ENCODE data around the gene HBD. TPM values are rescaled to one million over a fixed set of nuclear protein-coding genes. Genes with fewer than 3 reads are reported as not detected.

Gene HBD
- total RNA-seq, 1 donor from 2014 or later: not detected

GRCh38 chr11:5196731-5197130 is 37.6 kb downstream of the HBD start:
- Mint-ChIP-seq H3K27ac (ENCODE audit: unreplicated experiment) (no peak overlapping the region), H3K9me3 (ENCODE audit: unreplicated experiment) (no peaks in the 10 kb centered on the region), H3K4me1 (ENCODE audit: unreplicated experiment) (no peaks in the 10 kb centered on the region), H3K4me3 (ENCODE audit: unreplicated experiment) (no peak overlapping the region), H3K27me3 (ENCODE audit: unreplicated experiment) (peaks cover 6% of the 10 kb centered on the region), H3K36me3 (ENCODE audit: unreplicated experiment) (no peaks in the 10 kb centered on the region)
- no peak for DNase-seq (ENCODE audit: extremely low spot score, unreplicated experiment)
- no peak for TF ChIP-seq CTCF (IDR thresholded peaks at IDR 0.05)

DNA sequence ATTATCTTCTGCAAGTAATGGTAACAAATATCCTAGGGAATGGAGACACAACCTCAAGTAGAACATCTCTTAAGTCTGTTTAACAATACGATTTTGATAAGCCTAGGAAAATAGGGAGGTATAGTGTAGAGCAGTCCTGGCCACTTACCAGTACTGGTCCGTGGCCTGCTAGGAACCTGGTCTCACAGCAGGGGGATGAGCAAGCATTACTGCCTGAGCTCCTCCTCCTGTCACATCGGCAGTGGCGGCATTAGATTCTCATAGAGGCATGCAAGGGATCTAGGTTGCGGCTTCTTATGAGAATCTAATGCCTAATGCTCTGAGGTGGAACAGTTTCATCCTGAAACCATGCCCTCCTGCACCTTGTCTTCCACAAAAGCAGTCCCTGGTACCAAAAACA is 38.2 kb downstream of the HBD start:
- peaks cover 4% of the 10 kb centered on the region for H3K27me3 Mint-ChIP-seq (ENCODE audit: unreplicated experiment)
- no peak for TF ChIP-seq CTCF (IDR thresholded peaks at IDR 0.05)
- no peak overlapping the region for H3K4me3 Mint-ChIP-seq (ENCODE audit: unreplicated experiment)
- DNase-seq (ENCODE audit: extremely low spot score, unreplicated experiment): no peak
- no peaks in the 10 kb centered on the region for H3K9me3 Mint-ChIP-seq (ENCODE audit: unreplicated experiment)
- no peaks in the 10 kb centered on the region for H3K4me1 Mint-ChIP-seq (ENCODE audit: unreplicated experiment)
- H3K36me3 Mint-ChIP-seq (ENCODE audit: unreplicated experiment): no peaks in the 10 kb centered on the region
- H3K27ac Mint-ChIP-seq (ENCODE audit: unreplicated experiment): no peak overlapping the region

DNA sequence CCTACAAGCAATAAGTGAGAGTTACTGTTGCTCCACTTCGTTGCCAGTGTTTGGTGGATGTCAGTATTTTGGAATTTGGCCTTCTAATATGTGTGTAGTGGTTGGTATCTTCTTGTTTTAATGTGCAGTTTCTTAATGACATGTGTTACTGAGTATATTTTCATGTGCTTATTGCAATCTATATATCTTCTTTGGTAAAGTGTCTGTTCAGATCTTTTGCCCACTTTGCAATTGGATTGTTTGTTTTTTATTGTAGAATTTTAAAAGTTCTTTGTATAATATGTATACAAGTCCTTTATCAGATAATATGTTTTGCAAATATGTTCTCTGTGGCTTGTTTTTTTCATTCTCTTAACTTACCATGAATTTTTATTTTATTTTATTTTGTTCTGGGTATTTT is 41.5 kb downstream of the HBD start:
- H3K27me3 Mint-ChIP-seq (ENCODE audit: unreplicated experiment): no peaks in the 10 kb centered on the region
- H3K4me3 Mint-ChIP-seq (ENCODE audit: unreplicated experiment): no peak overlapping the region
- no peak for TF ChIP-seq CTCF (IDR thresholded peaks at IDR 0.05)
- no peaks in the 10 kb centered on the region for H3K4me1 Mint-ChIP-seq (ENCODE audit: unreplicated experiment)
- no peaks in the 10 kb centered on the region for H3K9me3 Mint-ChIP-seq (ENCODE audit: unreplicated experiment)
- H3K36me3 Mint-ChIP-seq (ENCODE audit: unreplicated experiment): no peaks in the 10 kb centered on the region
- no peak for DNase-seq (ENCODE audit: extremely low spot score, unreplicated experiment)
- no peak overlapping the region for H3K27ac Mint-ChIP-seq (ENCODE audit: unreplicated experiment)

DNA sequence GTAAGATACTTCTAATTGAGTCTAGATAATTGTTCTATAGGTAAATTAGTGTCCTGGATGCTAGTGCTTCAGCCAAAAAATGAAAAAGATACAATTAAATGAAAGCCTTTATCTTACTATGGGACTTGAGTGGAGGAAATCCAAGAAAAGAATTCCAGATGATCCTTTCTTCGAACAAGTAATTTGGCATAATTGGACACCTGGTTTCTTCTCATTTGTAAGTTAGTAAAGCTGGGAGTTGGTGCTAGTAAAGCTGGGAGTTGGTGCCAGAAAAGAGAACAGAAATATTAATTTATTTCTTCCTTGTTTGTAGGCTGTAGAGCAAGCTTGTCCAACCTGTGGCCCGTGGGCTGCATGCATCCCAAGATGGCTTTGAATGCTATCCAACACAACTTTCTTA is 46.1 kb downstream of the HBD start:
- Mint-ChIP-seq H3K36me3 (ENCODE audit: unreplicated experiment) (no peaks in the 10 kb centered on the region), H3K27me3 (ENCODE audit: unreplicated experiment) (peaks cover 3% of the 10 kb centered on the region), H3K4me3 (ENCODE audit: unreplicated experiment) (no peak overlapping the region), H3K4me1 (ENCODE audit: unreplicated experiment) (no peaks in the 10 kb centered on the region), H3K9me3 (ENCODE audit: unreplicated experiment) (no peaks in the 10 kb centered on the region), H3K27ac (ENCODE audit: unreplicated experiment) (no peak overlapping the region)
- no peak for DNase-seq (ENCODE audit: extremely low spot score, unreplicated experiment)
- TF ChIP-seq CTCF (IDR thresholded peaks at IDR 0.05): no peak

Other genes starting within 250 kb of the HBD start
- gene OR51L1, start 239.6 kb downstream of the HBD start, total RNA-seq: not detected in 2 replicates
- not detected in 2 replicates for gene OR52J3, start 188.0 kb downstream of the HBD start, total RNA-seq
- not detected in 2 replicates for gene OR52E2, start 174.9 kb downstream of the HBD start, total RNA-seq
- not detected in 2 replicates for gene OR52E1, start 164.9 kb downstream of the HBD start, total RNA-seq
- gene OR52A5, start 96.1 kb downstream of the HBD start, total RNA-seq: not detected in 2 replicates
- gene OR52A1, start 79.7 kb downstream of the HBD start, total RNA-seq: not detected in 2 replicates
- gene OR51V1, start 33.8 kb downstream of the HBD start, total RNA-seq: not detected in 2 replicates
- gene HBB, start 7.4 kb downstream of the HBD start, total RNA-seq: not detected in 2 replicates
- gene HBG1, start 15.4 kb upstream of the HBD start, total RNA-seq: not detected in 2 replicates
- gene HBG2, start 20.3 kb upstream of the HBD start, total RNA-seq: not detected in 2 replicates
- not detected in 2 replicates for gene HBE1, start 35.5 kb upstream of the HBD start, total RNA-seq
- not detected in 2 replicates for gene OR51B4, start 67.5 kb upstream of the HBD start, total RNA-seq
- gene OR51B2, start 89.8 kb upstream of the HBD start, total RNA-seq: not detected in 2 replicates
- not detected in 2 replicates for gene OR51B5, start 109.0 kb upstream of the HBD start, total RNA-seq
- gene OR51B6, start 117.0 kb upstream of the HBD start, total RNA-seq: not detected in 2 replicates
- gene OR51M1, start 149.3 kb upstream of the HBD start, total RNA-seq: not detected in 2 replicates
- gene OR51Q1, start 187.6 kb upstream of the HBD start, total RNA-seq: not detected in 2 replicates
- gene OR51I1, start 207.0 kb upstream of the HBD start, total RNA-seq: not detected in 2 replicates
- gene OR51I2, start 214.8 kb upstream of the HBD start, total RNA-seq: not detected in 2 replicates

Data from osteocyte (in vitro differentiated cells).